GM21447 (cell line): ENCODE measurements around the gene LRRC75A.

Source experiments
- ATAC-seq: cut with Tn5 transposase; IDR thresholded peaks from one replicate; pipeline ENCODE4 v1.9.1; 2021; ENCODE audit not compliant: unreplicated experiment

Gene LRRC75A

DNA sequence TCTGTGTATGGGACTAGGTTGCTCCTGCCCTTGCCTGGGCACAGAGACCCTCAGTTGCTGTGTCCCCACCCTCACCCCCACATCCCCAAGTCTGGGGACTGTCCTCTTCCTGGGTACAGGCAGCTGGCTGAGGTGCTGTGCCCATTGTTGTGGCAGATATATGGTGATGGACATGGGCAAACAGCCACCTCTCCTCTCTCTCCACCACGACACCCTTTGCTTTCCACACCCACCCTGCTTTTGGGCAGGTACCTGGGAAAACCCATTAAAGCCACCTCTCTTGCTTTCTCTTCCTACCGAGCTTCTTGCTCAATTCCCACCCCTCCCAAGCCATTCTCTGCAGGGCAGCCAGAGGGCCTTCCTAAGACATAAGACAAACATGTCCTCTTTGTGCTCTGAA is 54.9 kb downstream of the LRRC75A start:
- no peak for ATAC-seq

DNA sequence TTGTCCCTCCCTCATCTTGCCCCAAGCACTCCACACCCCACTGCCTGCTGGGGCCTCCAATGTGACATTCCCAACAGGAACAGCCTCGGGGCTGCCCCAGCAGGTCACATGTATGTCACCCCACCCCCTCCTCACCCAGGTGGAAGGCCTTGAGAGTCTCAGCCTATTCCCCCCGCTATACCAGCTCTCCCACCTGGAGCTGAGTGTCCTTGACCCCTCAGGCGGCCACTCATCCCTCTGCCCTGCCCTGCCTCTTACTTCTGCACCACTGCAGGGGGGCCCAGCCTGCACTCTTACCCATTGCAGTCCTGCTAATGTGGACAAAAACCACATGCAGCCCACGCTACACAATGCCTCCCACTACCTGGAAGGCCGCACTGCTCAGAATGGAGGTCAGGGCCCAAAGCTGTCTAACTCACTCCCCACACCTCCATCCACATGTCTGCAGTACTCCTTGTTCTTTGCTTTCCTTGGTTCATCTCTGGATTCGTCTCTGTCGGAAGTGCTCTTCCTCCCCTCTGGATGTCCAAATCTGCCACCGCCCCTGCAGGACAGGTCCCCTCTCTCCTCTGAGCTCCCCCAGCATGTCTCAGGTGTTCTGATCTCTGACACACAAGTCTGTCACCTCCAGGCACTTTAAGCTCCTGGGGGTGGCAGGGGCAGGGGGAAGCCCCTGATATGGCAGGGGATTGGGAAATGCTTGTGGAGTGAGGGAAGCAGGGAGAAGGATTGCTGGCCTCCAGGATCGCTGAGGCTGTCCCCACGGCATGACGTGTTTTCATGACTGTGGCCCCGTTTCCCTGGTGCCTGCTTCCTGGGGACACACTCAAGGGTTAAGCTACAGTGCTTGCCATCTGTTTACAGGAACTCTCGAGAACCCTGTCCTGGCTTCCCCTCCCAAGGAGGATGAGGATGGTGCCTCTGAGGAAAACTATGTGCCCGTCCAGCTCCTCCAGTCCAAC is 55.8 kb downstream of the LRRC75A start:
- ATAC-seq, result no peak

DNA sequence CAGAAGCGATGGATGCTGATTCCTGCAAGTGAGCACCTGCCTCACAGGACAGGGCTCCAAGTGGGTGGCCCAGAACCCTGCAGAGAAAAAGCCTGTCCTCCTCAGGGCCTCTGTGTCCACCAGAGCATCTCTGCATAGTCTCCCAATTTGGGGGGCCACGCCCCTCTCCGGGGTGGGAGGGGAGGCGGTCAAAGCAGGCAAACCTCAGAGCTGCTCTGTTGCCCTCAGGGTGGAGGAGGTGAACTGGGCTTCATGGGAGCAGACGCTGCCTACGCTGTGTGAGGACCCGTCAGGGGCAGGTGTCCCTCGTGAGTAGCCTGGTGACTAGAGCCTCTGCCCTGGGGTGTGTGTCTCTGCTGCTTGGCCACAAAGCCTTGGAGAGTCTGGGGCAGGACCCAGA is 57.3 kb downstream of the LRRC75A start:
- no peak for ATAC-seq

DNA sequence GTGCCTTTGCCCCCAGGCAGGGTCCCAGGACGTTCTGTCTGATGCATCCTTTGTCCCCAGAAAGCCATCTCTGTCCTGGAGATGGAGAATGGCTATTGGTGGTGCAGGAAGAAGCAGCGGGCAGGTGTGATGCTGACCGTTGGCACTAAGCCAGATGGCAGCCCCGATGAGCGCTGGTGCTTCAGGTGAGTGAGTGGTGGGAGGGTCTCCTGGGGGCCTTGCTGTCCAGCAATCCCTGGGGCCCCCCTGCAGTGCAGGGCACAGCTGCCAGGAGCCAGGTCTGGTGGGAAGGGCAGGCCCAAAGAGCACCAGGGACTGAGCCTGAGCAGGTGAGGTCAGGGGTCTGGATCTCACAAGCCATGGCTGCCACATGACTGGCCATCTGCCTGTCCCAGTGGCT is 58.5 kb downstream of the LRRC75A start:
- no peak for ATAC-seq

DNA sequence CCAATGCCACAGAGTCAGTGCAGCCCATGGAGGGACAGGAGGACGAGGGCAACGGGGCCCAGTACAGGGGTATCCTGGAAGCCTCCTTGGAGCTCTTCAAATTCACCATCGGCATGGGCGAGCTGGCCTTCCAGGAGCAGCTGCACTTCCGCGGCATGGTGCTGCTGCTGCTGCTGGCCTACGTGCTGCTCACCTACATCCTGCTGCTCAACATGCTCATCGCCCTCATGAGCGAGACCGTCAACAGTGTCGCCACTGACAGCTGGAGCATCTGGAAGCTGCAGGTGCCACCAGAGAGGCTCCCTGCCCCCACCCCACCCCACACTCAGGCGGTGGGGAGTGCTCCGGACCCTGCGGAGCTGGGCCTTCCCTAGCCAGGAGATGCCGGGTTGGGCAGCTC is 60.0 kb downstream of the LRRC75A start:
- no peak for ATAC-seq

DNA sequence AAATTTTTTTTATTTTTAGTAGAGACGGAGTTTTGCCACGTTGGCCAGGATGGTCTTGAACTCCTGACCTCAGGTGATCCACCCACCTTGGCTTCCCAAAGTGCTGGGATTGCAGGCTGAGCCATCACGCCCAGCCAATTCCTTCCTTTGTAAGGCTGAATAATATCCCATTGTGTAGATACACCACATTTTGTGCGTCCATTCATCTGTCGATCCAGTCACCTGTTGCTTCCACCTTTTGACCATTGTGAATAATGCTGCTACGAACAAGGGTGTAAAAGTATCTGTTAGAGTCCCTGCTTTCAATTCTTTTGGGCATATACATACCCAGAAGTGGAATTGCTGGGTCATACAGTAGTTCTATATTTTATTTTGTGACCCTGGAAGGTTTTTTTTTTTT is 61.3 kb downstream of the LRRC75A start:
- no peak for ATAC-seq

DNA sequence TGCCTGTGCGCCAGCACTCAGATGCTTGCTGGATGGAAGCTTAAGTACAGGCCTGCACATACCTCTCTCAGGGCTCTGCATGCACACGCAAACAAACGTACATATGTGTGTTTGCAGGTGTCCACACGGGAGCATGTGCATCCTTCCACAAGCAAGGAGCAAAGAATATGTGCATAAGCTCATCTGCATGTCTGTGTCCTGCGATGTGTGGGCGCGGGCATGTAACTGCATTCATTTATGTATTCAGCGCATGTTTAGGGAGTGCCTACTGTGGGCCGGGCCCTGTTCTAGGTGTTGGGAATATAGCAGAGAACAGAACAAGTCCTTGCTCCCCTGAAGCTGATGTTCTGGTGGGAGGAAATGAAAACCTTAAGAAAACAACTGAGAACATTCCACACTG is 62.9 kb downstream of the LRRC75A start:
- no peak for ATAC-seq

DNA sequence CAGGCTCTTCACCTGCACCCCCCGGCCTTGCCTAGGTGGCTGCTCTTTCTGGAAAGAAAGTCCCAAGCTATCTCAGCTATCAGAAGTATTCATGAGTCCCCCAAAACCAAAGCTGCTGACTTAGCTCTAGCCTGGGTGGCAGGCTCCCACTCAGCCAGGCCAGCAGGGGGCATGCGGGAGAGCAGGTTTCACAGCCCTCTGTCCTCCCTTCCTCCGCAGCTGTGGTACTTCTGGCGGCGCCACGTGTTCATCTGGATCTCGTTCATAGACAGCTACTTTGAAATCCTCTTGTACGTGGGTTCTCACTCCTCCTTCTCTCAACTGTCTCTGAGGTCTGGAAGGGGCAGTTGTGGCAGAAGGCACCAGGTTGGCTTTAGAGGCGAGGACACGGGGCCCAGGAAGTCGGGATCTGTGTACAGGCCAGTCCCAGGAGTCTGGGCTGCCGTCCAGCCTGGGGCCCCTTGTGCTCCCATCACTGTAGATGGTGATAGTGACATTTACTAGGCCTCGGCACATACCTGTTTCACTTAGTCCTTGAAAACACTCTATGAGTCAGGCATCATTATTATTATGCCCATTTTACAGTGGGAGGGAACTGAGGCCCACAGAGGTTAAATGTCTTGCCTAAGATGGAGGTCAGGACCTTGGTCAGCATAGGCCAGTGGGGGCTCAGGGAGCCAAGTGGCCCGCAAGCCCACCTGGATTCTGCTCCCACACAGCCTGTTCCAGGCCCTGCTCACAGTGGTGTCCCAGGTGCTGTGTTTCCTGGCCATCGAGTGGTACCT is 63.7 kb downstream of the LRRC75A start:
- ATAC-seq, result no peak

DNA sequence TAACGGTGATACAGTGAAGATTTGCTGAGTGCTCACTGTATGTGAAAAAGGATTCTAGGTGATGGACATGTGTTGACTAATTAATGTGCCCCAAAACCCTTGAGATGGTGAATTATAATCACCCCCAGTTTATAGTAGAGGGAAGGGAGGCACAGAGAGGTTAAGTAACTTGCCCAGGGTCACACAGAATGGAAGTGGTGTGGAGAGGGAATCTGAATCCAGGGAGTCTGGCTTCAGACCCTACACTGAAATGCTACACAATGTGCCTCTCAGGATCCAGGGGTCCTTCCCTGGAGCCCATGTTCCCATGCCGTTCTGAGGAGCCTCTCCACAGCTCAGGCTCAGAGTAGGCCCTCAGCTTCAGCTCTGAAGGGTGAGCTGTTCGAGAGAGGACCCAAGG is 65.0 kb downstream of the LRRC75A start:
- ATAC-seq, result no peak

DNA sequence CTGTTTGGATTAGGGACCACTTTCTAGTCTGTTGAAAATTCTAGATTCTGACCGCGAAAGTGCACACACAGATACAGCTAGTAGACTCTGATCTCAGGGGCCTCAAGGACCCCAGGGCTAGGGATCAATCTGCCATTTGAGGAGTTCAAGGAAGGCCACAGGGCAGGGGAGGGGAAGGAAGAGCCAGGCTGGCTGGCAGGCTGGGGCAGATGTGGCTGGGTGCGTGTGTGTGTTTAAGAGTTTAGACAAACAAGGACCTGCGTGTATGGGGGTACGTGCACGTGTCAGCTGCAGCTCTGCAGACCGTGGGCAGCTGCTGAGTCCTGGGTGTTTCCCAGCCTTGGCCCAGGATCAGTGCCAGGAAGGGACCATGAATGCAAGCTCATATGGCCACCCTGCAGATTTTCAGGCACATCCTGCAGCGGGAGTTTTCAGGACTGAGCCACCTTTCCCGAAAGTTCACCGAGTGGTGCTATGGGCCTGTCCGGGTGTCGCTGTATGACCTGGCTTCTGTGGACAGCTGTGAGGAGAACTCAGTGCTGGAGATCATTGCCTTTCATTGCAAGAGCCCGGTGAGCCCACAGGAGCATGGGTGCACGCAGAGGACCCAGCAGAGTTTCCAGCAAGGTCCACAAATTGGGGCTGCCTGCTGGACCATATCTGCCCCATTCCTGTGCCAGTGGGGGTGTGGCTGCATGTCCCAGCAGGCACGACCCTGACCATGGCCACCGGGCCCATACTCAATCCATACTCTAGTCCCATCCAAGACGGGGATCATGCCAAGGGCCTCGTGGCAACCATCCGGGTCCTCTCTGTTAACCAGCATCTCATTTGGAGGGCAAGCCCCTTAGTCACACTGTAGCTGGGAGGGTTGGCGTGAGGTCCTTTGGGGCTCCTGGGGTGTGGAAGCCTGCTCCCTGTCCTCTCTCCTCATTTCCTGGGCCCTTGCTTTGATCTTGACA is 66.0 kb downstream of the LRRC75A start:
- no peak for ATAC-seq

DNA sequence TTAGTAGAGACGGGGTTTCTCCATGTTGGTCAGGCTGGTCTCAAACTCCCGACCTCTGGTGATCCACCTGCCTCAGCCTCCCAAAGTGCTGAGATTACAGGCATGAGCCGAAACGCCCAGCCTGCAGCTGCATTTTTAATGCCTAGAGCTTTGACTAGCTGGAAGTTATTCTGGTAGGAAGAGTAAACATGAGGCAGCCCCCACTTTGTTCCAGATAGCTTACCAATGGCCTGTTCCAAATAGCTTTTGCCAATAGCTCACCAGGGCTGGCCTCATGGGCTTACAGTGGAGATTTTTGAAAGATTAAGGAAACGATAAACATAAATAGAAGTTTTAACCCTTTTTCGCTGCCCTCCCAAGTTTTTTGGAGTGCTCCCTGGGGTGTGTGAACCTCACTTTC is 66.8 kb downstream of the LRRC75A start:
- no peak for ATAC-seq

DNA sequence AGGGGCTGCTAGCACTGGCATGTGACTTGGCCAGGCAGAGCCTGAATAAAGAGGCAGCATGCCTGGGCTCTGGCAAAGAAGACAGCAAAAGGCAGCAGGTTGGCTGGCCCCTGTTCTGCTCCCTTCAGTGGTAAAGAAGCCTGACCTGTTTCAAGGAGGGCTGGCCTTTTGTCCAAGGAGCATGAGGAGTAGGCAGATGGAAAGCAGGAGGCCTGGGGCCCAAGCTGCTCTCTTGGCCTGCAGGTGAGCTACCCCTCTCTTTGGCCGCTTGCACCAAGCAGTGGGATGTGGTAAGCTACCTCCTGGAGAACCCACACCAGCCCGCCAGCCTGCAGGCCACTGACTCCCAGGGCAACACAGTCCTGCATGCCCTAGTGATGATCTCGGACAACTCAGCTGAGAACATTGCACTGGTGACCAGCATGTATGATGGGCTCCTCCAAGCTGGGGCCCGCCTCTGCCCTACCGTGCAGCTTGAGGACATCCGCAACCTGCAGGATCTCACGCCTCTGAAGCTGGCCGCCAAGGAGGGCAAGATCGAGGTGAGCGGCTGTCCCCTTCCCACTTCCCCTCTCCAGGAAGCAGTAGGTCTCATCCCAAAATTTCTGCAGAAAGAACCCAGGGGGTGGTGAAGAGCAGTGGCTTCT is 68.6 kb downstream of the LRRC75A start:
- ATAC-seq, result no peak

DNA sequence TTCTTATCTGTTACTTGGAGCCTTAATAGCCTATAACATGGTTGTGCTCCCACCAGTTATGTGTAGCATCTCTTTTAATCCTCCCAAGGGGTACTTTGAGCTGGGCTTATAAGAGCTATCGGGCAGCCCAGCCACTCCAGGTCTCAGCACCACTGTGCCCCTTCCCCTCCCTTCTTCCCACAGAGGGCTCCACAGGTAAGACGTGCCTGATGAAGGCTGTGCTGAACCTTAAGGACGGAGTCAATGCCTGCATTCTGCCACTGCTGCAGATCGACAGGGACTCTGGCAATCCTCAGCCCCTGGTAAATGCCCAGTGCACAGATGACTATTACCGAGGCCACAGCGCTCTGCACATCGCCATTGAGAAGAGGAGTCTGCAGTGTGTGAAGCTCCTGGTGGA is 69.6 kb downstream of the LRRC75A start:
- no peak for ATAC-seq

DNA sequence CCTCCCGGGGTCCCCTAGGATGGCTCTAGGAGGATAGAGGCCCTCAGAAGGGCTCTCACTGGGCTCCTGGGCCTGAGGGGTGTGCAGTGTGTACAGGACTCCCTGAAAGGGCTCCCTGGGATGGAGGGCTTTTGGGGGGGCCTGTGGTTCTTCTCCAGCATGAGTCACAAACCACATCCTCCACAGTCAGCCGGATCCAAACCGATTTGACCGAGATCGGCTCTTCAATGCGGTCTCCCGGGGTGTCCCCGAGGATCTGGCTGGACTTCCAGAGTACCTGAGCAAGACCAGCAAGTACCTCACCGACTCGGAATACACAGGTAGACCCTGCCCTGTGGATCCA is 72.1 kb downstream of the LRRC75A start:
- ATAC-seq, result no peak

DNA sequence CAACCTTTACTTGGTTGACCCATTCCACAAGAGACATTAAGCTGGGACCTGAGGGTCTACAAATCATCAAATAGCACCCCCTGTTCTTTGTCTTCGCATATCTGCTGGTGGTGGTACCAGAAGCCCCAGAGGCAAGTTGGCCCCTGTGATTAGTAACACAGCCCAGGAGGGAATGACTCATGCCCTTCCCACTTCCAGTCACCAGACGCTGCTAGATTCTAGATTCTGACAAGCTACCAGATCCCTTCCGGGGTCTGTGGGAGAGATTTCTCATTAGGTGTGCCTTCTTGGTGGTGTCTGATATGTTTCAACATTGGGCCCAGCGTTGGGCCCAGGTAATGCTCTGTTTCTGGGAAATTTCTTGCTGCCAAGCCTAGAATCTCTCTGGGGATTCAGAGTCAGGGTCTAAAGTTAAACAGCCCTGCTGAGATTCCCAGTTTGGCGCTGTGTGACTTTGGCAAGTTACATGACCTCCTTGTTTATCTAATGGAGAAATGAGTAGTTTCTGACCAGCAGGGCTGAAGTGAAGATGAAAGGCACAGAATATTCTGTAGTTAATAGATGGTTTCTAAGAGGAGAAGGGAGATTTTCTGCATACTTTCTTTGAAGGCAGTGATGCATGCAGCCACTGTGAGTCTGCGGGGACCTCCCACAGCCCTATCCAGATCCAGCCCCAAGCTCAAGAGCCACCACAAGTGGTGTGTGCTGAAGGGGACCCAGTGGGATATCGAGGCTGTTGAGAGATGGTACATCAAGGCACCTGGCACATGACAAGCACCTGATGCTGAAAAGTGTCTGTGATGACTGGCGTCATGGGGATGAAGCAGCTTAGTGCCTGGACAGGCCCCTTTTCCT is 72.7 kb downstream of the LRRC75A start:
- ATAC-seq, result peak; percentile 43

DNA sequence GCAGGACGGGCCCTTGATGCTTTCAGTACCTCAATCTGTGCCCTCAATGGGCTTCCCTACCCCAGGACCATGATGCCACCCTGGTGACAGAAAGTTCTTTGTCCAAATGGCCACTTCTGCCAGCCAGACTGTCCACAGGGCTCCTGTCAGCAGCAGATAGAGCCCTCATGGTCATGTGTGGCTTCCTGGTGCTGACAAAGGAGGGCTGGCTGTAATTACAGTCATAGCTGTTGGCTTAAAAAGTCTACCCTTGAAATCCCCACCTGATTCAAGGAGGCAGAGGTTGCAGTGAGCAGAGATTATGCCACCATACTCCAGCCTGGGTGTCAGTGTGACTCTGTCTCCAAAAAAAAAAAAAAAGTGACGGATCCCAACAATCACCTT is 73.3 kb downstream of the LRRC75A start:
- no peak for ATAC-seq

DNA sequence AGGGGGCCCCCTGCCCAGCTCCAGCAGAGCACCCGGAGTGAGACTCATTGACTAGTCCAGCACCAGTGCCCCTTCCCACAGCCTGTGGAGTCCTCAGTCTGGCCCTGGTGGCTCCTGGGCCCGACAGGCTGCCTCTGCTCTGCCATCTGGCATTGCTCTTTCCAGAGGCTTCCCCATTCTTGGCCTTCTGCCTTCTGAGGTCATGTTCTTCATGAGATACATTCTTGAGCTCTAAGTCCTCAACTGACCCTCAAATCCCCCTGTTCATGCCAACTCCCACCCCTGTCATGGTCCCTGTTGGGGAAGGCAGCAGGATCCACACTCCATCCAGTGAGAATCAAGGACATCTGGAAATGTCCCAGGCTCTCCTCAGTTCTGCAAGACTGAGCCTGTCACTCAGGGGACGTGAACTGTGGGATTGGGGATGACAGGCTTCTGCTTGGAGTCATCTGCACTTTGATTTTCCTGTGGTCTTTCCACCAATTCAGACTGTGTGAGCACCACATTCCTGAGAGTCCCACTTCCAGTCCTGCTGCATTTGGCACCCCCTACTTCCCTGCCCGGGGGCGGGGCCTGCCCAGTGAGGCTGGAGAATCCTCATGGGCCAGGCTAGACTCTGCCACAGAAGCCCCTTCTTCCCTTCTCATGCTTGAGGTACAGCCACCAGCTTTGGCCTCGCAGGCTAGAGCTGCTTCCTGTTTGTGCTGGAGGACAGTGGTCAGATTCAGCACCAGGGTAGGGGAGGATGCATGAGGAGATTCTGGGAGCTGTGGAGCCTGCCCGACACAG is 73.9 kb downstream of the LRRC75A start:
- no peak for ATAC-seq

DNA sequence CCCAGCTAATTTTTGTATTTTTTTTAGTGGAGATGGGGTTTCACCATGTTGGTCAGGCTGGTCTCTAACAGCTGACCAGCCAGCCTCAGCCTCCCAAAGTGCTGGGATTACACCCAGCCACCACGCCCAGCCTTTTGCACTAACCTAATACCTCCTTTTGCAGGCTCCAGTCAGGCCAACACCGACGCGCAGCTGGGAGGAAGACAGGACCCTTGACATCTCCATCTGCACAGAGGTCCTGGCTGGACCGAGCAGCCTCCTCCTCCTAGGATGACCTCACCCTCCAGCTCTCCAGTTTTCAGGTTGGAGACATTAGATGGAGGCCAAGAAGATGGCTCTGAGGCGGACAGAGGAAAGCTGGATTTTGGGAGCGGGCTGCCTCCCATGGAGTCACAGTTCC is 74.6 kb downstream of the LRRC75A start:
- ATAC-seq, result no peak
